Psoas muscle (tissue), 8 donors: ENCODE data around the gene VPS33B. TPM values are rescaled to one million over a fixed set of nuclear protein-coding genes. Genes with fewer than 3 reads are reported as not detected.

Source experiments
- ATAC-seq, 4 donors: fragments of 200-7000 bp; cut with Tn5 transposase; one replicate each; pipeline ENCODE4 v1.9.1; 2020; ENCODE audit warnings: moderate library complexity in 3 of 4, mild to moderate bottlenecking in 2 of 4
- DNase-seq, 2 donors: peaks; one replicate each; pipeline ENCODE4 v3.0.0-alpha.2; 2020
- H3K27ac ChIP-seq: fragments of 200-600 bp; one replicate; pipeline ENCODE4 v1.8.0; 2022
- H3K27me3 ChIP-seq, 3 donors: fragments of 200-600 bp in 1 of 3; one replicate each; pipeline versions ENCODE4 v1.6.1 to v1.8.0; 2013 to 2022; ENCODE audit warnings: low read length in 2 of 3, mild to moderate bottlenecking in 2 of 3, moderate library complexity in 1 of 3; ENCODE audit not compliant: insufficient read depth in 3 of 3
- H3K36me3 ChIP-seq, 2 donors: fragments of 200-600 bp in 1 of 2; one replicate each; pipeline versions ENCODE4 v1.6.1 to v1.8.0; 2013 to 2022; ENCODE audit warnings: low read depth in 1 of 2, mild to moderate bottlenecking in 1 of 2, moderate library complexity in 1 of 2; ENCODE audit not compliant: insufficient read depth in 1 of 2
- H3K4me1 ChIP-seq: fragments of 200-600 bp; one replicate; pipeline ENCODE4 v1.8.0; 2022
- H3K4me3 ChIP-seq: fragments of 200-600 bp; one replicate; pipeline ENCODE4 v1.8.0; 2022; ENCODE audit warnings: mild to moderate bottlenecking
- H3K9me3 ChIP-seq: fragments of 200-600 bp; one replicate; pipeline ENCODE4 v1.8.0; 2022
- CTCF ChIP-seq: fragments of 200-600 bp; IDR thresholded peaks from one replicate; pipeline ENCODE4 v1.8.0; 2022; ENCODE audit warnings: antibody characterized with exemption
- WGBS, 3 donors: extraction: QIAGEN DNeasy Blood & Tissue Kit; methylation state at CpG; one replicate each; pipeline versions ENCODE4 v1.1.6 to v1.1.7; 2013; 5-methylcytosine and 5-hydroxymethylcytosine counted together
- intact Hi-C, 2 donors: fragments of 100-400 bp; cut with DNase I; formaldehyde crosslinking; loops; one replicate each; pipeline versions ENCODE4 v1.11.0 to v1.14.2; 2022
- polyA plus RNA-seq, 3 donors: library from polyadenylated mRNA; stranded (reverse); fragments of 200-250 nt; gene quantifications; one replicate each; pipeline ENCODE4 v1.2.3, GENCODE V29; 2013
- total RNA-seq, 4 donors: library from RNA; stranded (reverse); fragmentation: NEBNext Ultra II Directional in 2 of 4; extraction: Animal tissue kit (Norgen Biotek cat#: 25700) in 2 of 4; gene quantifications; one replicate each; pipeline versions ENCODE4 v1.2.1 to v1.2.4, GENCODE V29; 2021 to 2023
- donor health status: healthy with polysubstance abuse.
- donor health status: DM: no; HTN: no; CAD: no; lungs with moderate emphysema.
- donor health status: Bipolar disorder and iron deficiency.
- donor health status: healthy.
- donor health status: DM: yes; HTN: yes; CAD: no.
- donor health status: DM: no; HTN: no; CAD: no.
- donor health status: DM: no; HTN: no; CAD: no.
- donor health status: DM: yes; HTN: yes; CAD: no.

VPS33B gene
- total and polyA plus RNA-seq, 7 donors, result 3.2 to 7.5 (median 4.9) TPM

- Histone ChIP-seq H3K27me3 (peaks cover 0 to 28% (median 6%) of the 10 kb centered on the region in 3 donors), H3K36me3 (no peaks in the 10 kb centered on the region), H3K4me3 (no peak overlapping the region), H3K4me1 (no peaks in the 10 kb centered on the region), H3K27ac (no peak overlapping the region), H3K9me3 (no peaks in the 10 kb centered on the region)
- 18 to 27% (median 19%) methylated on average over 11 of the region's 11 CpGs for WGBS, 3 donors
- peak; percentile 81 for TF ChIP-seq CTCF
- ATAC-seq, result peak; percentile 89 to 95 (median 94)
- DNase-seq, result peak in 1 of 2 donors; percentile 46
- intact Hi-C loops, result loop anchor here (1.0 to 5.0 kb wide), 4 partner anchors 169 to 216 kb away; no protein-coding TSS in a partner anchor
Observed at GRCh38 chr15:91055548-91056331, 33.3 kb upstream of the VPS33B start.

DNA sequence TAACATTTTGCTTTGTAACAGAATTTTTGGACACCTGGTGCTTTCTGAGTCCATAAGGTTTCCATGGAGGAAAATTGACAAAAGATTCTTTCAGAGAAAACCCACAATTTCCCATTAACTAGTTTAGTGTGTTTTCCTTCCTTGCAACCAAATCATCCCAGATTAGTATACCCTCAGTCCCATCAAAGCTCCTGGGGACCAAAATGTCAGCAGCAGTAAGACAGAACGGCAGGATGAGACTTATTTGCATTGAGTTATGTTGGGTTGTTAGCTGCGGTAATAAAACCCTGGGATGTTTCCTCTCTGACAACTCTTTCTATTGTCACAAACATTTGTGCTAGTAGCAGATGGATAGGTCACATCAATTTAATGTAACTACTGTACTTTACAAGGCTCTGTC is 32.4 kb upstream of the VPS33B start:
- intact Hi-C loops, result loop anchor here in 1 of 2 donors (5.0 kb wide), 1 partner anchor 177 kb away; no protein-coding TSS in a partner anchor
- DNase-seq (no peak), ATAC-seq (no peak)
- Histone ChIP-seq H3K9me3 (no peaks in the 10 kb centered on the region), H3K27me3 (peaks cover 0 to 28% (median 6%) of the 10 kb centered on the region in 3 donors), H3K4me3 (no peak overlapping the region), H3K36me3 (no peaks in the 10 kb centered on the region), H3K4me1 (no peaks in the 10 kb centered on the region), H3K27ac (no peak overlapping the region)
- WGBS, 3 donors, result 16 to 23% (median 18%) methylated on average over 2 of the region's 2 CpGs
- TF ChIP-seq CTCF, result no peak

- no peak overlapping the region for H3K4me3 ChIP-seq
- no peaks in the 10 kb centered on the region for H3K4me1 ChIP-seq
- intact Hi-C loops, result no loop called here
- no peaks in the 10 kb centered on the region for H3K36me3 ChIP-seq
- WGBS, 3 donors, result 66 to 82% (median 69%) methylated on average over 8 of the region's 8 CpGs
- no peak for DNase-seq
- TF ChIP-seq CTCF, result no peak
- no peak overlapping the region for H3K27ac ChIP-seq
- no peak for ATAC-seq
- no peaks in the 10 kb centered on the region for H3K9me3 ChIP-seq
- peaks cover 0 to 10% (median 3%) of the 10 kb centered on the region in 3 donors for H3K27me3 ChIP-seq
Observed at GRCh38 chr15:91051248-91051647, 28.9 kb upstream of the VPS33B start.

DNA sequence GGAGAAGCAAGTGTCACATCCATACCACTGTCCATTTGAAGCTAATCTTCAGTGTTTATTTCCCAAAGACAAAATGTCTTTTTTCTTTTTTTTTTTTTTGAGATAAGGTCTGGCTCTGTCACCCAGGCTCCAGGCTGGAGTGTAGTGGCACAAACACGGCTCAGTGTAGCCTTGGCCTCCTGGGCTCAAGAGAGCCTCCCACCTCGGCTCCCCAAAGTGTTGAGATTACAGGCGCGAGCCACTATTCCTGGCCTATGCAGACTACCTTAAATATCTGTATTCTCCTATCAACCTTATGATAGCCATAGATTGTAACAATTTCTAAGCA is 27.7 kb upstream of the VPS33B start:
- DNase-seq (no peak), ATAC-seq (peak in 3 of 4 donors; percentile 11 to 40 (median 27))
- Histone ChIP-seq H3K9me3 (no peaks in the 10 kb centered on the region), H3K4me1 (no peaks in the 10 kb centered on the region), H3K27me3 (peaks cover 0 to 10% (median 3%) of the 10 kb centered on the region in 3 donors), H3K27ac (no peak overlapping the region), H3K36me3 (no peaks in the 10 kb centered on the region), H3K4me3 (no peak overlapping the region)
- no peak for TF ChIP-seq CTCF
- WGBS, 3 donors, result 58 to 65% (median 62%) methylated on average over 4 of the region's 4 CpGs
- intact Hi-C loops, result no loop called here
